LNCaP clone FGC (cell line): Measurements from ENCODE around the gene MRTFB.

Experiments used
- DNase-seq: peaks from one replicate; pipeline ENCODE4 v3.0.0-alpha.2; 2011; ENCODE audit warnings: low read depth
- H3K4me3 ChIP-seq: 2 replicates; pipeline ENCODE4 v1.5.1; 2011; ENCODE audit warnings: mild to moderate bottlenecking, low read depth, low read length, control low read depth
- CTCF ChIP-seq: IDR thresholded peaks from 2 replicates; pipeline ENCODE4 v1.5.1; 2012; ENCODE audit warnings: mild to moderate bottlenecking; ENCODE audit not compliant: control insufficient read depth, insufficient read depth; ENCODE audit errors: extremely low read depth

Gene MRTFB

DNA sequence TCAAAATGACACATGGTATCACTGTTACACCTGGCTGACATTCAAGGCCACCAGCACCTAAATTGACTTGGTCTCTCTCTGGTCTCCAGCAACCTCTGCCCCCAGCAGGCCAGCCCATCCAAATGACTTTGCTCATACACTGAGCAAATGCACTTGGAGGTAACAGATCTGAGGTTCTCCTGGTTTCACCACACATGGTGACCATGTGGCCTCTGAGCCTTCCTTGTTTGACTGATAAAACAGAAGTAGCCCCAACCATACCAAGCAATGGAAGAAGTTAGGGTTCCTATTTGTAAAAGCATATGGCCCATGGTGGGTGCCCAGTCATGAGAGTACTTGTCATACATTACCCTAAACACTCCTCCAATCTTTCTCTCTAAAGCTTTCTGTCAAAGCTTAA lies 181.7 kb downstream of the MRTFB start:
- DNase-seq: no peak
- TF ChIP-seq CTCF: no peak
- no peak overlapping the region for H3K4me3 ChIP-seq

DNA sequence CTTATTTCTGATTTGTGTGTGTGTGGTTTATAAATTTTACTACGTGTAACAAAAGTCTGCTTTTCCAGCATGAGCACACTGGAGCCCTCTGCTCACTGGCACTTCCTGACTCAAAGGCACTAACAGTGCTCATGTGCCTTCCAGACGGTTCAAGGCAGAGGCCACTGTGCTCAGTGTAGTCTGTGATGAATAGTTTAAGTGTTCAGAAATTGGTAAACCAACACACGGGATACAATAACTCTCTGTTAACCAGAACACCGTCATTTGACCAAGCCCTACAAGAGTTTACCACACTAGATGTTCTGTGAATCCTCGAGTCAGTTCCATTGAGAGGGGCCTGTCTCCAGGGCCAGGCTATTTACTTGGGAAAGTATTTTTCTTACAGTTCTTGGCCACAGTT lies 191.9 kb downstream of the MRTFB start:
- H3K4me3 ChIP-seq: no peak overlapping the region
- no peak for DNase-seq
- TF ChIP-seq CTCF: no peak

DNA sequence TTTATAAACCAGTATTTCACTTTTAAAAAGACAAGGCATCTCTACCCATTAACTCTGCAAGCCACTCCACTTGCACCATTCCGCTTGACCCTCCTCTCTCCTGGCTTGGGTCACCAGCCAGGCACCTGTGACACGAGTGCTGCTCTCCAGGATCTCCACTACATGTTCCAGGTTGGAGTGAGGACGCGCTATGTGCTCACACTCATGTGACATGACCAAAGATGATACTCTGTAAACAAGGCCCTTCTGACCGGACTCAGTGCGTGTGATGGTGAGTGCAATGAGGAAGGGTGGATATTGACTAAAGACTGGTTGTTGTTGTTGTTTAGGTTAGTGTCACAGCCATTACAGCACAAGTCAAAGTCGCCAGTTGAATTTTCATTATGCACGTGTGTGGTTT lies 192.7 kb downstream of the MRTFB start:
- TF ChIP-seq CTCF: no peak
- no peak for DNase-seq
- no peak overlapping the region for H3K4me3 ChIP-seq

DNA sequence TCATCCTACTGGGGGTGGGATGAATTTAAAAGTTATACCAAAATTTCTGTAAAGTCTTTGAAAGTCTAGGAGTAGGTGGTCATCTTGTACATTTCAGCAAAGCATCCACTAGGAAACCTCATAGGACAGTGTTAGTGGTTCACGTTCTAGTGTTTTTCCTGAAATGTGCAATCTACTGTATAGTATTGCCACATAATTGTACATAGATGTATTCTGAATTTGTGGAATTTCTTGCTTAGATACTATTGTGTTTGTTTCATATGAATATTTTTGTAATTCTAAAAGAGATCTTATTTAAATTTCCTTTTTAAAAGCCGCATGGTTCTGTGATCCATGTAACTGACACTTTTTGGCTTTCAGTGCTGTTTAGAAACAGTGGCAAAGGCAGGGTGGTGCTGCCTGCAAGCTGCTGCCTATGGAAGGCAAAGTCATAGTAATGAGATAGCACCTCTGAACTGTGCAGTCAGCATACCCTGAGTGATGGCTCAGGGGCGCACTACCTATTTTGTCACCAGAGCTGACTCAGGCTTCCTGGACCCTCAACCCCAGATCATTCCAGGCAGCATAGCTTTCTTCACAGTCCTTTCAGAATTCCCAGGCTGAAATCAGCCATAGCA lies 193.3 kb downstream of the MRTFB start:
- no peak for DNase-seq
- H3K4me3 ChIP-seq: no peak overlapping the region
- no peak for TF ChIP-seq CTCF

GRCh38 chr16:14268073-14268472 lies 197.0 kb downstream of the MRTFB start:
- no peak for TF ChIP-seq CTCF
- H3K4me3 ChIP-seq: no peak overlapping the region
- DNase-seq: no peak

DNA sequence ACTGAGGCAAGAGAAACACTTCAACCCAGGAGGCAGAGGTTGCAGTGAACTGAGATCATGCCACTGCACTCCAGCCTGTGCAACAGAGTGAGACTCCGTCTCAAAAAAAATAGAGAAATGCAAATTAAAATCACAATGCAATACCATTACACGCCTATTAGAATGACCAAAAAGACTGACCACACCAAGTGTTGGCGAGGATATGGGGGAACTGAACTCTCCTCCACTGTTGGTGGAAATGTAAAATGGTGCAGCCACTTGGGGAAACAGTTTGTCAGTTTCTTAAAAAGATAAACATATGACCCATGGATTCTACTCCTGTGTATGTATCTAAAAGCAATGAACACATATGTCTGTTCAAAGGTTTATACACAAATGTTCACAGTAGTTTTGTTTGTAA lies 204.8 kb downstream of the MRTFB start:
- no peak for TF ChIP-seq CTCF
- H3K4me3 ChIP-seq: no peak overlapping the region
- no peak for DNase-seq

GRCh38 chr16:14278749-14279148 lies 207.6 kb downstream of the MRTFB start:
- no peak for TF ChIP-seq CTCF
- no peak overlapping the region for H3K4me3 ChIP-seq
- DNase-seq: no peak
